ENCODE data around the gene SPRY1. TPM values are rescaled to one million over a fixed set of nuclear protein-coding genes. Genes with fewer than 3 reads are reported as not detected.

Gene SPRY1
- total RNA-seq, 1 experiment from 2014 or later = 76.3 TPM

GRCh38 chr4:123453061-123453680, 56.6 kb downstream of the SPRY1 start:
- Histone ChIP-seq H4K20me1 (ENCODE audit: control insufficient read depth, insufficient read depth, insufficient read length) (no peaks in the 10 kb centered on the region), H3K27me3 (ENCODE audit: insufficient read depth, low read length) (no peaks in the 10 kb centered on the region), H2BK20ac (ENCODE audit: low read depth, low read length, poor library complexity, severe bottlenecking) (no peak overlapping the region), H3K27ac (ENCODE audit: insufficient read length, low read depth, low read length) (no peak overlapping the region), H3K9me3 (ENCODE audit: control insufficient read depth, low read depth, low read length) (no peaks in the 10 kb centered on the region), H2AFZ (ENCODE audit: low read length) (no peak overlapping the region), H3K23ac (ENCODE audit: insufficient read length, low read depth, low read length) (no peak overlapping the region), H3K4me1 (ENCODE audit: insufficient read depth, low read length) (no peaks in the 10 kb centered on the region; the same call in 1 of the 2 replicates), H2BK15ac (ENCODE audit: low read depth, low read length) (no peak overlapping the region), H3K4ac (ENCODE audit: low read depth, low read length) (no peak overlapping the region), H3K56ac (ENCODE audit: insufficient read length, low read depth, low read length) (no peak overlapping the region), H3T11ph (ENCODE audit: low read length) (no peak overlapping the region), H3K79me1 (ENCODE audit: insufficient read depth, low read depth, low read length, poor library complexity, severe bottlenecking) (no peaks in the 10 kb centered on the region), H2BK120ac (ENCODE audit: low read depth, low read length, poor library complexity, severe bottlenecking) (no peak overlapping the region), H4K5ac (ENCODE audit: insufficient read length, low read depth, low read length) (no peak overlapping the region), H3K23me2 (ENCODE audit: insufficient read length, low read depth, low read length, poor library complexity, severe bottlenecking) (no peaks in the 10 kb centered on the region), H2BK5ac (ENCODE audit: insufficient read length, low read length) (no peak overlapping the region), H3K79me2 (ENCODE audit: insufficient read depth, low read length) (no peaks in the 10 kb centered on the region), H3K14ac (ENCODE audit: insufficient read depth, low read length) (no peak overlapping the region), H2BK12ac (ENCODE audit: insufficient read length, low read depth, low read length) (no peak overlapping the region), H3K9ac (ENCODE audit: extremely low read depth, insufficient read length, low read length) (no peak overlapping the region), H2AK5ac (ENCODE audit: insufficient read length, low read length) (no peak overlapping the region), H4K91ac (ENCODE audit: insufficient read length, low read depth, low read length) (no peak overlapping the region), H3K18ac (ENCODE audit: insufficient read length, low read depth, low read length) (no peak overlapping the region), H3K4me2 (ENCODE audit: insufficient read depth, insufficient read length, low read length) (no peak overlapping the region), H4K8ac (replicated peaks; ENCODE audit: insufficient read length, low read depth, low read length) (no peak overlapping the region)
- no CpG with 5 or more reads among the region's 3 CpGs for WGBS (ENCODE audit: extremely low coverage, insufficient read length, low lambda C conversion rate)
- H3K4me1 Mint-ChIP-seq = peaks cover 5 to 6% of the 10 kb centered on the region in 2 experiments; a peak in 3 of 4 replicates
- no peak for TF ChIP-seq CTCF (conservative IDR thresholded peaks at IDR 0.05)
- no peaks in the 10 kb centered on the region for H3K9me3 Mint-ChIP-seq
- no peaks in the 10 kb centered on the region for H3K27me3 Mint-ChIP-seq (ENCODE audit: low read depth)
- no peak overlapping the region for H3K27ac Mint-ChIP-seq
- DNase-seq = no peak
- H3K36me3 Mint-ChIP-seq (ENCODE audit: insufficient read depth in 1 of 3, low read depth in 3 of 3) = peaks cover 0 to 3% (median 0%) of the 10 kb centered on the region in 3 experiments; a peak in 2 of 7 replicates
- no peak overlapping the region for H3K4me3 Mint-ChIP-seq

Data from H9 (cell line).